GM19395 (cell line): ENCODE measurements around the gene COLEC11.
"Not testable (repeated sequence)": the region's sequence is repeated elsewhere in the genome, so short reads cannot be mapped to it uniquely, and the experiment has no call there.

ENCODE experiments used
- ATAC-seq: cut with Tn5 transposase; IDR thresholded peaks from one replicate; pipeline ENCODE4 v1.9.1; 2021; ENCODE audit warnings: mild to moderate bottlenecking, moderate library complexity; ENCODE audit not compliant: unreplicated experiment

COLEC11 gene

DNA sequence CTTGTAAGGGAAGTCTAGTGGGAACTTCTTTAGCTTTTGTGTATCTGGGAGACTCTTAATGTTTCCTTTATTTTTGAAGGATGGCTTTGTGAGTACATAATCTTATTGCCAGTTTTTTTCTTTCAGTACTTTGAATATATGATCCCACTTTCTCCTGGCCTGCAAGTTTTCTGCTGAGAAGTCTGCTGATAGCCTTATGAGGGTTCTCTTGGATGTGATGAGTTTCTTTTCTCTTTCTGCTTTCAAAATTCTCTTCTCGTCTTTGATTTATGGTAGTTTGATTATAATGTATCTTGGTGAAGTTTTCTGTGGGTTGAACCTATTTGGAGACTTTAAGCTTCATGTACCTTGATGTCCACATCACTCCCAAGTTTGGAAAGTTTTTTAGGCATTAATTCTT, 28.1 kb downstream of the COLEC11 start:
- ATAC-seq = no peak

DNA sequence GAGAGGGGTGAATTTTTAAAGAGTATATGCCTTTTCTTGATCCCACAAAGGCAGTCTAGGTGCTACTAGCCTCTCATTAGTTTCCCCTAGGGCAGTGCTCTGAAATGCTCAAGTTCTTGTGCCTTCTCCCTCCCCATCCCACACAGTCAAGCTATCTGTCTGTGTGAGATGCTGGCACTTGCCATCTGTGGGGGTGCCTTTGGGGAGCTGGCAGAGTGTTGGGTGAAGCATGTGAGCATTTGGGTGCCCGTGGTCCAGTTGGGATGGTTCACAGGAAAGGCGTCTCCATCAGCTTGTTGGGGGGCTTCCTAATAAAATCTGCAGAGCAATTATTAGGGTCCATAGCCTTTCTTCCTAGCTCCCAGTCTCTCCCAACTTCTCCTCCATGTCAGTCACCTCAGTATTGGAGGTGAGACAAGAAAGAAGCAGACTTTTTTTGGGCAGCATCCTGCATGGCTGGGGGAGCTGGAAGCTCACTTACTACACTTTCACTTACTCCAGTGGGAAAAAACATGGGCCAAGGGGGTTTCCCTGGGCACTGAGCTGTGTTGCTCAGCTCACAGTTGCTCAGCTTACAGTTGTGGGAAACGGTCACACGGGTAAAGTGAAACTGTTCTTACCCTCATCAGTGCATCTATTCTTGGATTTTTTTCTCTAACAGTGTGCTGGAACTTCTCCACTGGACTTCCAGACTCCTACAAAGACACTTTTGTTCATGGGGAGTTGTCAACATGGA, 29.3 kb downstream of the COLEC11 start:
- ATAC-seq = peak; percentile 76

DNA sequence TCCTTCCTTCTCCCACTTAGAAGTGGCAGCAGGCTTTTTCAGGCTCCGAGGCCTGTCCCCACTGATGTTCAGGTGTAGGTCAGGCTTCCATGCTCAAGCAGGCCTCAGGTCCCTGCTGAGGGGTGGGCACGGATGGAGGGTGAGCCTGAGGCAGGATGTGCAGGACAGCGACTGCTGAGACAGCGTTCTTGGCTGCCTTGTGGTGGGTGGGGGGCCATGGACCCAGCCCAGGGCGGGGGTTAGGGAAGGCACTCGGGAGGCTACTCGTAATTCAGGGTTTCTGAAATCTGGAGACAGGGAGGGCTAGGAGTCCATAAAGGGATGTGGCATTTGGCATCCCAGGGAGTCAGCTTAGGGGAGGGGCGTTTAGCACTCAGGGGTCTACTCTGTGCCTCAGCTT, 30.3 kb downstream of the COLEC11 start:
- ATAC-seq = no peak

DNA sequence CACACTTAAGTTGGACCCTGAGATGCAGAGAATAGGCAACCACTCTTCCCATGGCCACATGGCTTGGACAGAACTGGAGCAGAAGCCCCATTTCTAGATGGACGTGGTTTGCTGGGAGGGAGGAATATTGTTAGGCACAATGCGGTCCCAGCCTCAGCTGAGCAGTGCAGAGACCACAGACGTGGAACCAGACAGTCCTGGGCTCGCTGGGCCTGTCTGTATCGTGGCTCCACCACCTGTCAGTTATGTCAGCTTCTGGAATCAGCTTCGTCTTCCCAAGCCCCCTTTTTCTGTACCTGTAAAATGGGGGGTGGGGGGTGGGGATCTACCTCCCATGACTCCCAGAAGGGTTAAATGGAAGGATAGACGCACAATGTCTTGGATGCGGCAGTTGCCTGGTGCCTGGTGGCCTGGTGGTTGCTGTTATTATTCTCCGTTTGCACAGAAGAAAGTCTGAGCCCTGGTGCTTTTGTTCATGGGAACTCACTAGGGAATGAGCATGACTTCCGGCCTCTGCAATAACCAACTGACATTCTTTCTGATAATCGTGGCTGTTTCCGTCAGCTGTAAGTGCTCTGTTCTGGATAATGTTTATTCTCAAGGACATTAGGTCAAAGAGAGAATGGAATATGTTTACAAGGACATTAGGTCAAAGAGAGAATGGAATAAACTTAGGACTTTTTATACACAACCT, 31.4 kb downstream of the COLEC11 start:
- no peak for ATAC-seq

DNA sequence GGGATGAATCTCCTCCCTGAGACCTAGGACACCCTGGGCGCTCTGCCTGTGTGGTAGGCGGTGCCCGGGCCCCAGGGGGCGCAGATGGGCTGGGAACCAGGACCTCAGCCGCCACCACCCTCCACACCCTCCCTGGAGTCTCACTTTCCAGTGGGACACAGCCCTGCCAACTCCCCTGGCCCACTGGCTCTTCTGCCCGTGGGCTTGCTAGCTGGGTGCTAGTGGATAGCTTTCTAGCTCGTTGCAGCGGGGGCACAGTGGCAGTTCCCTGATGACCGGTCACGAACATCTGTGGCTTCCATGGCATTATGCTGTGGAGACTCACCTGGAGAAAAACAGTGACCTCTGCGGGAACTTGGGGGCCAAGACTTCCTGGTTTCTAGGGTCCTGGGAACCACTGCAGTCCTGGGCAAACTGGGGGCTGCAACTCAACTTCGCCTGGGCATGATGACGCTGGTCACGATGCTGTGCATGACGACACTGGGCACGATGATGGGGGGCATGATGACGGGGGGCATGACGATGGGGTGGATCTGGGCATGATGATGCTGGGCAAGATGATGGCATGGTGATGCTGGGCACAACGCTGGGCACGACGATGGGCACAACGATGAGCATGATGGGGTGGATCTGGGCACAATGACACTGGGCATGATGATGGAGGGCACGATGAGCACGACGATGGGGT, 32.0 kb downstream of the COLEC11 start:
- ATAC-seq = no peak

DNA sequence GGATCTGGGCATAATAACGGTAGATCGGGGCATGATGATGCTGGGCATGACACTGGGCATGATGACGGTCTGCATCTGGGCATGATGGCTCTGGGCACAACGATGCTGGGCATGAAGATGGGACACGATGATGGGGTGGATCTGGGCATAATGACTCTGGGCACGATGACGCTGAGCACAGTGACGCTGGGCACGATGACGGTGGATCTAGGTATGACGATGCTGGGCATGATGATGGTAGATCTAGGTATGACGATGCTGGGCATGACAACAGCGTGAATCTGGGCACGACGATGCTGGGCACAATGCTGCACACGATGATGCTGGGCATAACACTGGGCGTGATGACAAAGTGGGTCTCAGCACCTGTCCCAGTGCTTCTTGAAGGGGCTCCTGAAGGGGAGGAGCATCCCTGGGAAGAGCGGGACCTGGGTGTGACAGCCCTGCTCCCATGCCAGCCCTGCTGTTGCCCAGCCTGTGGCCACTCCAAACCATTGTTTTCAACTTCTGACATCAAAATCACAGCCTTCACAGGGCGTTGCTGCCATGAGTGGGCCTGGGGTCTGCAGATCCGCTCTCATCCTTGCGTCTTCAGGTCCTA, 32.7 kb downstream of the COLEC11 start:
- no peak for ATAC-seq

DNA sequence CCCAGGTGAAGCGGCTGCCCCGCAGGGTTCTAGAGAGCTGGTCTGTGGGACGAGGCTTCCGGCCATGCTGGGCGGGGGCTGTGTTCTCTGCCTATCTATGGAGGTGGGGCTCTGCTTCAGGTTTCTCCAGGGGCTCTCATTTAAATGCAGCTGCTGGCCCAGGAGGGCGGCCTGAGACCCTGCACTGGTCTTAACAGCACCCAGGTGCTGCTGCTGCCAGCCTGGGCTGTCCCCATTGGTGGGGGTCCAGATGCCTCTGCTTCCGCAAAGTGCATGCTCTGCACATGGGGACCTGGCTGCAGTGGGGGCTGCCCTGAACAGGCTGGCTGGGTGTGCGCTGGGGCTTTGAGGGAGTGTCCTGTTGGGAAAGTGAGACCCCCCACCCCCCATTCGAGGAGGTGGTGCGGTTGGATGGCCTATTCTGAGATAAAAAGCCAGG, 33.3 kb downstream of the COLEC11 start:
- no peak for ATAC-seq

DNA sequence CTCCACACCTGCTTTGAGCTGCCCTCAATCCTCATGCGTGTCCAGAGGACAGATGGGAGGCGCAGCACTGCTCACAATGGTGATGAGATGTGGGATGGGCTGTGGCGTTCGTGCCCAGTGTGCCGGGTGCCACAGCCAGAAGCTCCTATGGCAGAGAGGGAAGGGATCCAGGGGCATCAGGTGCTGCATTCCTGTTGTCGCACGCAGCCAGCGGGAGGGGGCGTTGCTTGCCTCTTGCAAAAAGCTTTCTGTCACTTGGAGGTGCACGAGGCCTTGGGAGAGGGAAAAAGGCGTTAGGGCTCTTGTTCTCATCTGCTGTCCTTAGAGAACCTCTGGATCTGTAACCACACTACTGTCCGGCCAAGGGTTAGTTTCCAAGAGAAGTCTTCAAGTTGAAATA, 33.9 kb downstream of the COLEC11 start:
- ATAC-seq = no peak

DNA sequence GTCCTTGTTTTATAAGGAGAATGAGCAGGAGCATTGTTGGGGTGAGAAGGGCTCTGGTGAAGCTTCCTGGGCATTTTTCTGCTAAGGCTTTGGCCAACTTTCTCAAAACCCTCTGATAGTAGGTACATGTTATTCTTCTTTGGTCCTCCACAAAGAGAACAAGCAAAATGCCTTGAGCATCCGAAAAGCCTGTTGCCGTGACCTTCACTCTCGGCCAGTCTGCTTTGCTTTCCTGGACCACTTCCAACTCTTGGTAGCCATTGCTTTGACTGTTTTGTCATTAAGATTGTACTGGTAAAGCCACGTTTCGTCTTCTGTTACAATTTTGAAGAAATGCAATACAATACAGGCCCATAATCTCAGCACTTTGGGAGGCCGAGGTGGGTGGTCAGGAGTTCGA, 35.7 kb downstream of the COLEC11 start:
- ATAC-seq = no peak

DNA sequence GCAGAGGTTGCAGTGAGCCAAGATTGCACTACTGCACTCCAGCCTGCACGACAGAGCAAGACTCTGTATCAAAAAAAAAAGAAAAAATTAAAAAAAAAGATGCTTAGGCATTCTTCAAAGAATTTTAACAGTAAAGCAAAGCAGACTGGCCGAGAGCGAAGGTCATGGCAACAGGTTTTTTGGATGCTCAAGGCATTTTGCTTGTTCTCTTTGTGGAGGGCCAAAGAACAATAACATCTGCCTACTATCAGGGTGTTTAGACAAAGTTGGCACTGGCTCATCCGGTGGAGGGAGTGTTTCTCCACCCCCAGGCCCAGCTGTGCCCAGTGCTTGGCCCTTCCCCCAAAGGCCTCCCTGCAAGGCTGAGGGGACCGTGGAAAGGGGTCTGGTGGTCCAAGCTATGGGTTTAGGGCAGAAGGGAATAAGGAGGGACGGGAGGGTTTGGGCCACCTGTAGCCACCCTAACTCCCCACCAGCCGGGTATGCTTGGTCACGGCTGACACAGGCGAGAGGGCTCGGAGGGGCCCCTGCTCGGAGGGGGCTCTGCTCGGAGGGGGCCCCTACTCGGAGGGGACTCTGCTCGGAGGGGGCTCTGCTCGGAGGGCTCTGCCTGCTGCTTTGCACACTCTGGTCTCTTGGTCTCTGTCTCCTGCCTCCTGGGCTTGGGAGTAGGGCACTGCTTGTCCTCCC, 36.4 kb downstream of the COLEC11 start:
- ATAC-seq = no peak

DNA sequence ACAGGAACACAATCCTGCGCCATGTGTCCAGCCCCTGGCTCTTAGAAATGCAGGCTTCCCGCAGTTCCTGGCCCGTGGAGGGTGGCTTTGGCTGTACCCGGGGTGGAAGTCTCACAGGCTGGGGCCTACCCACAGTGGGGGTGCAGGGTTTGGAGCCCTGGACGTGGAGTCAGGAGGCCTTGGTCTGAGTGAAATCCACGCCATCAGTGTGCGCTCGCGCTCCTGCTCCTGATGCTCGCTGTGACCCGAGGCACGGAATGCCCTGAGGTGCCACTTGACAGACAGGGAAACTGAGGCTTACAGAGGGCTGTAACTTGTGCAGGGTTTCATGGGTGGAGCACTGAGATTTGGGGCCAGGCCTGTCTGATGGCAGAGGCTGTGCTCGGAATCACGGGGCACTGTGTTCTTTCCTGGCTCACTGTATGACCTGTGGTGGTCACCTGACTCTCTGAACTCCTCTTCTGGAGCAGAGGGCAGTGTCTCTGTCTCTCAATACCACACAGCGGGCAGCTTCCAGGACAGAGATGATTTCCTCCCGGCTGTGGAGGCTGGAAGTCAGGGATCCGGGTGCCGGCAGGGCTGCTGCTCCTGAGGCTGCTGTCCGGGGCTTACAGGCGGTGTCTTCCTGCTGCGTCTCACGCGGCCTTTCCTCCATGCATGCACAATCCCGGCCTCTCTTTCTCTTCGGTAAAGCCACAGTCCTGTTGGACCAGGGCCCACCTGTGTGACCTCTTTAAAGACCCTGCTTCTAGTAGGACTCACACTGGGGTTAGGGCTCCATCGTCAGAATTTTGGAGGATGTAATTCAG, 37.1 kb downstream of the COLEC11 start:
- ATAC-seq = no peak

DNA sequence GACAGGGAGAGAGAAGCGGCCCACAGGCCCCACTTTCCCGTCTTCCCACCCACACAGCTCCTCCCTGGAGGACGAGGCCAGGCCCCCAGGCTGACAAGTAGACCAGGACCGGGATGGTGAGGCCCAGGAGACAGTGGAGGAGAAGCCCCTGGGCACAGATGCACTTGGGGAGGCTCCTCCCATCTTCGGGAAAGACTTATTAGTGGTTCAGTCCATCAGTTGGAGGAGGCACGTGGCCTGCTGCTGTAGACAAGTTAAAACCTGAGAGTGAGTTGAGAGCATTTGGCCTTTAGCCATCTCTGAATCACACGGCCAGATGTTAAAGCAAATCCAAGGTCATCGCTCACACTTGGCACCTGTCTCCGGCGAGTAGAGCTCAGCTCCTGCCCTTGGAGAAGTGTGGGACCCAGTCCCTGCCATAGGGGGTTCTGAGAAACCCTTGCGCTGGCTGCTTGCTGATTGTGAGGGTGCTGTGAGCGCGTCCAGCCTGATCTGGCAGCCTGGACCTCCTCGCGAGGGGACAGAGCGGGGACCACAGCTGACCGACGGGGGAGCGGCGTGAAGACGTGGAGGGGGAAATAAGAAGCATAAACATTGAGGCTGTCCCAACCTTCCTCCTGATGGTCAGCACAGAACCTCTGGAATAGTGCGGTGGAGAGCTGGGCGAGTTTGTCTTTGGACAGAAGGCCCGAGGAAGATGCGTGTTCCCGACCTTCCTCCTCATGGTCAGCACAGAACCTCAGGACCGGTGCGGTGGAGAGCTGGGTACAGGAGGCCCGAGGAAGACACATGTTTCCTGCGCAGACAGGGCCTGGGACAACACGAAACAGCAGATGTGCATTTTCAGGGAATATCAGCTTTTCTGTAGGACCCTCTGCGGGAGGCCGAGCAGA, 38.4 kb downstream of the COLEC11 start:
- no peak for ATAC-seq

DNA sequence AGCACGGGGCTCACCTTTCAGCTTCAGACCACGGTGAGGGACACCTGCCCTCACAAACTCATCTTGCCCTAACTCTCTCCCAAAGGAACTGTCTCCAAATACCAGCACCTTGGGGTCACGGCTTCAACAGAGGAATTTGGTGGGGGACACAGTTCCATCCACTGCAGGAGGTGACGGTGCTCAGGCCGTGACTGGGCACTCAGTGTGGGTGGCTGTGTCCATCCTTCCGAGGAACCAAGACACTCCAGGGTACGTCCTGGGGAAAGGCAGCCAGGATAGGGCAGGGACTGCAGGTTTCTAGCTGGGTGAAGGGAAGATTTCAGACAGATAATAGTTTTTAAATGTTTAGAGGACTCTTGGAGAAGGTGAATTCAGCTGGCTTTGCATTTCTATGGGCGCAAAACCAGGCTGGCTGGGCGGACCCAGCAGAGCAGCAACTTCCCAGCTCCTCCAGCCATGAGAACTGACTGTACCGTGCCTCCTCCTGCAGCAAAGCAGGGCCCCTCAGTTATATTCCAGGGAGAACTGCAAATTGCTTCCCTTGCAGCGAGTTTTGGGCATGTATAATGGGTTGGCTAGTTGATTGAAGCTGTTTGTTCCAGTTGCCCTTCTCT, 39.2 kb downstream of the COLEC11 start:
- ATAC-seq = no peak

DNA sequence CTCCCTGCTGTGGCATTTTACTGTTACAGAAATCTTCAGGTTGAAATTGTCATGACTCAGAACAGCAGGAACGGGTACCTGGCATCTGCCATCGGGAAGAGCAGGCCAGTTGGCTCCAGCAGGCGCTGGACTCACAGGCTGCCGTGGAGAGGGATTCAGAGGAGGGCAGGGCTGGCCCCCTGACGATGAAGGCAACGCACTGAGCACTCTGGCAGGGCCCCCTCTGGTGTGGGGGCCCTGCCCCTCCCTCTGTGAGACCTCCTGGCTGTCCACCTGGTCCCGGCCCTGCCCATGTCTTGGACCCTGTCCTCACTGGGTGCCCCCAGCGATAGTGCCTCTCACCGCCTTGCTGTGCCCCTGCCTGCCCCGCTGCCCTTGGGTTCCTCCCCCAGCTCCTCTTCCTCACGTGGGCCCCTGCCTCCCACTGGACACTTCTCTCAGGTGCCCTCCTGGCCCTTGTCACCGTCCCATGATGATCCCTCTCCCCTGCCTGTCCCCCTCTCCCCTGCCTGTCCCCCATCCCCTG, 39.7 kb downstream of the COLEC11 start:
- ATAC-seq = no peak

DNA sequence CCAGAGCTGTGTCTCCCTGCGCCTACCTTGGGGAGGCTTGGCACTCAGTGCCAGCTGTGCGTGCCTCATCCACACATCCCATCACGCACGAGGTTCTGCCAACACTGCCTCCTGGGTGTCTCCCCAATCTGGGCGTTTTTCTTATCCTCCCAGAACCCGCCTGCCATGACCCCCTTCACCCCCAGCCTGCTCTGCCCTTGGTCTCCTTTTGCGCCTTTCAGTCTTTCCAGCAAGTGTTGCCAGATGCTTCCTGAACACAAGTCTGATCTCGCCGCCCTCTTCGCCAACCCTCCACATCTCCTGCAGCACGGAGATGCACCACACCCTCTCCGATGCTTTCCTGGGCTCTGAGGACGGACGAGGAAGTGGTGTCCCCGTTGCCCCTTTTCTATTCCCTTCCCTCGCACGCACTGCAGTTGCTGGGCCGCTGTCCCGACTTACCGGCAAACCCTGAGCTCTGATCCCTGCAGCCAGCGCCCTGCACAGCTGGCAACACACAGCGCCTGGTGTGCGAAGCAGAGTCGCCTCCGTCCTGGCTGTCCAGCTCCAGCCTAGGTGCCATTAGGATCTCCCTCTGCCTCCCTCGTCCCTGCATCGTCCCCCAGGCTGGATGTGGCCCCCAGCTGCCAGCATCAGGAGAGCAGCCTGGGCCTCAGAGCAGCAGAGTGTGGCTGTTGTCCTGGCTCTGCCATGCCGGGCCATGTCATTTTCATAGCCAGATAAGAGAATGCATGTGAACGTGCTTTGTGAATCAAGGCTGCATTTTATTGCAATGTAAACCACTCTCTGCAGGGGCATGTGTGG, 40.5 kb downstream of the COLEC11 start:
- no peak for ATAC-seq

DNA sequence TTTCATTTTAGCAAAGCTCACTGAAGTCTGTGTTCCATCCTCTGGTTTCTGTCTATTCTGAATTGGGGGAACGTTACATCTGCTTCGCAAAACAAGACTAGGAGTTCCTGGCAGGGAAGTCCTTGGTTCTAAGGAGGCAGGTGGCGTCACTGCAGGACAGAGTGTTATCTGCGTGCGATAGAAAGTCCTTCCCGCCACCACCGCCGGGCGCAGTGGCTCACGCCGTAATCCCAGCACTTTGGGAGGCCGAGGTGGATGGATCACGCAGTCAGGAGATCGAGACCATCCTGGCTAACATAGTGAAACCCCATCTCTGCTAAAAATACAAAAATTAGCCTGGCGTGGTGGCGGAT, 41.0 kb downstream of the COLEC11 start:
- not testable (repeated sequence) for ATAC-seq

DNA sequence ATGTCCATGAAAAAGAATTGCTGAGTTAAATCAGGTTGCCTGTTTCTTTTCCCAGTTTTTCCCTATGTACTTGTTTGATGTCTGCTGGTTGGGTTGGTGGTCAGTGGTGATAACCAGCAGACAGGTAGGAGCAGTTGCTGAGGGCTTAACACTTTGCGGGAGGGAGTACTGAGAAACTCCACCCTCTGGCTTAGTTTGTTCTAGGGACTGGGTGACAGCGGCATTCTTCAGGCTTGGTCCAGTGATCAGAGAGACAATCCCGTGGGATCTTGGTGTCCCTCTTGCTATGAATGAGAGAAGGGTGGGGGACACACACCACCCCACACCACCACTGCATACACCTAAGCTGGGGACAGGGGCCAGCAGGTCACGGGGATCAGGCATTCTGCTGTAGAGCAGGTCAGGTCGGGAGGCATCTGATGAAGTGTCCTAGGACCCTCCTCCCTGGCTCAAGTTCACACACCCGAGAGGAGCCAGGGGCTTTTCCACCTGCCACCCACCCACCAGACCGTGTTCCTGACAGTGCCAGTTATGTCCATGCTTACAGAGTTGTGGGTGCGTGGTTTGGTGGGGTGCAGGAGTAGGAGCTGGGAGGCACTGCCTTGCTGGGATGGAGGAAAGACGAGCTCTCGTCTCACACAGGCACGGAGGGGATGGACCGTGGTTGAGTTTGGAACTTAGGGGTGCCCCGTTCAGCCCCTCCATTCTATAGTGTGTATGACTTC, 41.8 kb downstream of the COLEC11 start:
- no peak for ATAC-seq
